Stimulated activated CD4-positive, alpha-beta T cell treated with anti-CD3 and anti-CD28 coated beads, Interleukin-12 subunit alpha, Interleukin-12 subunit beta, amount 100 ng/mL, for 48 hours (primary cell): ENCODE data around the gene IFTAP.

Experiments
- DNase-seq, 3 donors: peaks; one replicate each; pipeline ENCODE4 v3.0.0-alpha.2; 2020; ENCODE audit warnings: low read depth in 2 of 3, low spot score in 1 of 3

The IFTAP gene

GRCh38 chr11:36596880-36597279, 2.6 kb downstream of the IFTAP start:
- no peak for DNase-seq

GRCh38 chr11:36598051-36598450, 3.7 kb downstream of the IFTAP start, which contains the start of gene RAG2:
TSS of gene RAG2 (minus strand) at chr11:36598236. CDS start at chr11:36594168, 4,068 bp downstream.
- DNase-seq, result no peak

- no peak for DNase-seq
These were observed 5.9 kb downstream of the IFTAP start for GRCh38 chr11:36600180-36600579.

- no peak for DNase-seq
These were observed 6.9 kb downstream of the IFTAP start for GRCh38 chr11:36601155-36601554.

- no peak for DNase-seq
These were observed 7.8 kb downstream of the IFTAP start for GRCh38 chr11:36602135-36602534.

- no peak for DNase-seq
These were observed 11.2 kb downstream of the IFTAP start for GRCh38 chr11:36605221-36606216.

- DNase-seq, result no peak
These were observed 14.3 kb downstream of the IFTAP start for GRCh38 chr11:36608491-36609199.

- DNase-seq, result no peak
These were observed 15.1 kb downstream of the IFTAP start for GRCh38 chr11:36609383-36609782.

GRCh38 chr11:36615826-36616225, 21.5 kb downstream of the IFTAP start:
- no peak for DNase-seq

GRCh38 chr11:36617543-36618362, 23.5 kb downstream of the IFTAP start:
- DNase-seq, result no peak

GRCh38 chr11:36618363-36619047, 24.2 kb downstream of the IFTAP start:
- no peak for DNase-seq

GRCh38 chr11:36619502-36619901, 25.2 kb downstream of the IFTAP start:
- no peak for DNase-seq

GRCh38 chr11:36620246-36620645, 25.9 kb downstream of the IFTAP start:
- no peak for DNase-seq

GRCh38 chr11:36622431-36623136, 28.3 kb downstream of the IFTAP start:
- DNase-seq, result no peak

- DNase-seq, result no peak
These were observed 29.2 kb downstream of the IFTAP start for GRCh38 chr11:36623494-36623893.

GRCh38 chr11:36627006-36627405, 32.7 kb downstream of the IFTAP start:
- no peak for DNase-seq

GRCh38 chr11:36627471-36627870, 33.2 kb downstream of the IFTAP start:
- DNase-seq, result no peak

- DNase-seq, result no peak
These were observed 33.8 kb downstream of the IFTAP start for GRCh38 chr11:36628141-36628540.

- DNase-seq, result no peak
These were observed 34.5 kb downstream of the IFTAP start for GRCh38 chr11:36628765-36629244.

GRCh38 chr11:36631774-36632173, 37.5 kb downstream of the IFTAP start:
- DNase-seq, result no peak
